Activated B cell treated with CpG ODN at 0.5 μM for 24 hours (primary cell): ENCODE measurements around the gene SCPEP1. TPM values are rescaled to one million over a fixed set of nuclear protein-coding genes. Genes with fewer than 3 reads are reported as not detected.
"Not testable (repeated sequence)": the region's sequence is repeated elsewhere in the genome, so short reads cannot be mapped to it uniquely, and the experiment has no call there.

ENCODE experiments used
- ATAC-seq: fragments of 200-7000 bp; cut with Tn5 transposase; one replicate; pipeline ENCODE4 v1.10.0; 2021; ENCODE audit warnings: low read depth, mild to moderate bottlenecking, moderate library complexity
- CTCF ChIA-PET: fragments of 350-600 bp; sonication (Branson Sonifier 250); formaldehyde crosslinking; loops from one replicate; lab custom pipeline; 2021; ENCODE audit warnings: antibody characterized with exemption; lab: Charles Lee
- POLR2A ChIA-PET: fragments of 350-600 bp; sonication (Branson Sonifier 250); formaldehyde crosslinking; loops from one replicate; lab custom pipeline; 2021; ENCODE audit warnings: antibody characterized with exemption; lab: Charles Lee
- DNase-seq: peaks from one replicate; pipeline ENCODE4 v3.0.0; 2022
- H3K27ac Mint-ChIP-seq: one replicate; pipeline ENCODE4 v1.8.0; 2020; ENCODE audit warnings: mixed read lengths
- H3K27me3 Mint-ChIP-seq: one replicate; pipeline ENCODE4 v1.8.0; 2021; ENCODE audit warnings: mixed read lengths
- H3K36me3 Mint-ChIP-seq: one replicate; pipeline ENCODE4 v1.8.0; 2021; ENCODE audit warnings: low read depth, mixed read lengths
- H3K4me1 Mint-ChIP-seq: one replicate; pipeline ENCODE4 v1.8.0; 2021; ENCODE audit warnings: mixed read lengths
- H3K4me3 Mint-ChIP-seq: one replicate; pipeline ENCODE4 v1.8.0; 2020; ENCODE audit warnings: mild to moderate bottlenecking, mixed read lengths
- H3K9me3 Mint-ChIP-seq: one replicate; pipeline ENCODE4 v1.8.0; 2020; ENCODE audit warnings: mixed read lengths
- intact Hi-C: fragments of 100-400 bp; cut with micrococcal nuclease; formaldehyde crosslinking; loops from one replicate; pipeline ENCODE4 v1.15.1; 2024
- total RNA-seq: library from RNA; stranded (reverse); gene quantifications from 2 replicates; pipeline ENCODE4 v1.2.3, GENCODE V29; 2022
- TF ChIP-seq, protein P1 (sequence below): fragments of 200-600 bp; IDR thresholded peaks from one replicate; pipeline ENCODE4 v1.8.0; 2022; ENCODE audit warnings: antibody characterized with exemption, mild to moderate bottlenecking

Gene SCPEP1
- total RNA-seq, 1 donor from 2014 or later: 35.2 TPM

- TF ChIP-seq, protein P1, sequence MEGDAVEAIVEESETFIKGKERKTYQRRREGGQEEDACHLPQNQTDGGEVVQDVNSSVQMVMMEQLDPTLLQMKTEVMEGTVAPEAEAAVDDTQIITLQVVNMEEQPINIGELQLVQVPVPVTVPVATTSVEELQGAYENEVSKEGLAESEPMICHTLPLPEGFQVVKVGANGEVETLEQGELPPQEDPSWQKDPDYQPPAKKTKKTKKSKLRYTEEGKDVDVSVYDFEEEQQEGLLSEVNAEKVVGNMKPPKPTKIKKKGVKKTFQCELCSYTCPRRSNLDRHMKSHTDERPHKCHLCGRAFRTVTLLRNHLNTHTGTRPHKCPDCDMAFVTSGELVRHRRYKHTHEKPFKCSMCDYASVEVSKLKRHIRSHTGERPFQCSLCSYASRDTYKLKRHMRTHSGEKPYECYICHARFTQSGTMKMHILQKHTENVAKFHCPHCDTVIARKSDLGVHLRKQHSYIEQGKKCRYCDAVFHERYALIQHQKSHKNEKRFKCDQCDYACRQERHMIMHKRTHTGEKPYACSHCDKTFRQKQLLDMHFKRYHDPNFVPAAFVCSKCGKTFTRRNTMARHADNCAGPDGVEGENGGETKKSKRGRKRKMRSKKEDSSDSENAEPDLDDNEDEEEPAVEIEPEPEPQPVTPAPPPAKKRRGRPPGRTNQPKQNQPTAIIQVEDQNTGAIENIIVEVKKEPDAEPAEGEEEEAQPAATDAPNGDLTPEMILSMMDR: no peak
- DNase-seq: no peak
- POLR2A ChIA-PET: interaction anchor here (1.1 kb wide), 1 partner anchor 11 kb away, joined by 3 read pairs; no protein-coding TSS in a partner anchor
- no peaks in the 10 kb centered on the region for H3K27me3 Mint-ChIP-seq
- no peaks in the 10 kb centered on the region for H3K9me3 Mint-ChIP-seq
- ATAC-seq: no peak
- H3K4me3 Mint-ChIP-seq: no peak overlapping the region
- CTCF ChIA-PET: no interaction called here
- peaks cover 2% of the 10 kb centered on the region for H3K36me3 Mint-ChIP-seq
- H3K27ac Mint-ChIP-seq: no peak overlapping the region
- peaks cover 20% of the 10 kb centered on the region for H3K4me1 Mint-ChIP-seq
- intact Hi-C loops: loop anchor here (10.0 kb wide), 1 partner anchor 1029 kb away; the partner anchor contains the start of gene SRSF1
Observed at GRCh38 chr17:56975656-56976055, 2.3 kb upstream of the SCPEP1 start.

DNA sequence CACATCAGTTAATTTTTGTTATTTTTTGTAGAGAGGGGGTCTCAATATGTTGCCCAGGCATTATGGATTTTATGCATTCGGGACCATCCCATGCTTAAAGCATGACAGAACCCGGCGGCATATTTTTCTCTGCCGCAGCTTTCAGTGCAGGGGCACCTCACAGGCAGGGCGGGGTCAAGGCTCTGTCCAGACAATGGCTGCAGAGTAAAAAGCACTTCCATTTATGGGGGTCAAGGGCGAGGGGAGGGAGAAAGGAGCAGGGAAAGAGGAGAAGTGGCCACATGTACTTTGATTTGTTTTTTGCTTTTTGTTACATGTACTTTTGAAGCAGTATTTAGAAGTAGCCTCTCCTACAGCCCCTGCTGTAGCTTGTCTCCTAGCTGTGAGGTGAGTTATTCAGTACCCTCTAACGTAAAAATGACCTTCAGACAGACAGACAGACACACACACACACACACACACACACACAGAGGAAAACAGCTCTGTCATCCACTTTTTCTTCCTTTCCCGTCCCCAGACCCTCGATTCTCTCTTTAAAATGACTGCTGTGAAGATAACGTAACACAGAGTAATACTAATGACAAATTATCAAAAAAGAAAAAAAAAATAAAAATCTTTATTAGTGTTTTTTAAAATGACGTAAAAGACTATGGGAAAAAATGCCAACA, 856 bp upstream of the SCPEP1 start:
- Mint-ChIP-seq H3K27me3 (no peaks in the 10 kb centered on the region), H3K4me3 (peak overlapping the region; percentile 77), H3K27ac (no peak overlapping the region), H3K4me1 (peaks cover 22% of the 10 kb centered on the region), H3K36me3 (peaks cover 14% of the 10 kb centered on the region), H3K9me3 (no peaks in the 10 kb centered on the region)
- ChIA-PET CTCF (interaction anchor here (0.7 to 0.8 kb wide), 2 partner anchors 16 to 72 kb away, joined by 4 to 6 read pairs; partner anchors contain the start of gene COIL), POLR2A (interaction anchor here (0.7 to 2.1 kb wide), 4 partner anchors 16 to 1511 kb away, joined by 3 to 13 read pairs (median 8); partner anchors contain the start of genes AKAP1 and COIL)
- intact Hi-C loops: loop anchor here (10.0 kb wide), 1 partner anchor 1028 kb away; the partner anchor contains the start of gene SRSF1
- DNase-seq (no peak), ATAC-seq (no peak)
- TF ChIP-seq, protein P1: no peak

GRCh38 chr17:56978441-56979090, 635 bp downstream of the SCPEP1 start:
- intact Hi-C loops: loop anchor here (1.0 to 10.0 kb wide), 4 partner anchors 17 to 1026 kb away; partner anchors contain the start of genes AKAP1, COIL, DGKE and SRSF1
- ChIA-PET POLR2A (interaction anchor here (0.6 to 2.1 kb wide), 16 partner anchors 11 to 924 kb away, joined by 3 to 14 read pairs (median 4); partner anchors contain the start of genes AKAP1, C17orf67, COIL and DGKE), CTCF (interaction anchor here (1.0 to 1.6 kb wide), 3 partner anchors 30 to 135 kb away, joined by 3 to 6 read pairs (median 4); no protein-coding TSS in a partner anchor)
- DNase-seq (no peak), ATAC-seq (peak; percentile 29)
- H3K27me3 Mint-ChIP-seq: no peaks in the 10 kb centered on the region
- no peaks in the 10 kb centered on the region for H3K9me3 Mint-ChIP-seq
- peaks cover 27% of the 10 kb centered on the region for H3K36me3 Mint-ChIP-seq
- H3K27ac Mint-ChIP-seq: peak overlapping the region; percentile 89
- TF ChIP-seq, protein P1: no peak
- peak overlapping the region; percentile 91 for H3K4me3 Mint-ChIP-seq
- peaks cover 26% of the 10 kb centered on the region for H3K4me1 Mint-ChIP-seq

- ChIA-PET CTCF (interaction anchor here (1.0 to 1.6 kb wide), 2 partner anchors 29 to 134 kb away, joined by 4 to 6 read pairs; no protein-coding TSS in a partner anchor), POLR2A (interaction anchor here (1.1 to 2.1 kb wide), 8 partner anchors 11 to 146 kb away, joined by 3 to 14 read pairs (median 4); partner anchors contain the start of genes C17orf67, COIL and DGKE)
- intact Hi-C loops: loop anchor here (10.0 kb wide), 1 partner anchor 1026 kb away; the partner anchor contains the start of gene SRSF1
- TF ChIP-seq, protein P1: no peak
- Mint-ChIP-seq H3K36me3 (peaks cover 30% of the 10 kb centered on the region), H3K27me3 (no peaks in the 10 kb centered on the region), H3K27ac (peak overlapping the region; percentile 89), H3K9me3 (no peaks in the 10 kb centered on the region), H3K4me1 (peaks cover 26% of the 10 kb centered on the region), H3K4me3 (peak overlapping the region; percentile 91)
- DNase-seq (no peak), ATAC-seq (no peak)
Observed at GRCh38 chr17:56979091-56979480, 1.2 kb downstream of the SCPEP1 start.

DNA sequence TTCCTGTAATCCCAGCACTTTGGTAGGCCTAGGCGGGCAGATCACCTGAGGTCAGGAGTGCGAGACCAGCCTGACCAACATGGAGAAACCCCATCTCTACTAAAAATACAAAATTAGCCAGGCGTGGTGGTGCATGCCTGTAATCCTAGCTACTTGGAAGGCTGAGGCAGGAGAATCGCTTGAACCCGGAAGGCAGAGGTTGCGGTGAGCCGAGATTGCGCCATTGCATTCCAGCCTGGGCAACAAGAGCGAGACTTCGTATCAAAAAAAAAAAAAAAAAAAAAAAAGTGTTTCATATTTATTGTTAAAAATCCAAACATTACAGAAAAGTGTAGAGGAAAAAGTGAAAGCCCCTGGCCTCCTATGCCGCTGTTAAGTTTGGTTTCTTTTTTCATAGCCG, 2.6 kb downstream of the SCPEP1 start:
- intact Hi-C loops, H3K4me3 Mint-ChIP-seq, H3K27me3 Mint-ChIP-seq, POLR2A ChIA-PET, H3K9me3 Mint-ChIP-seq, ATAC-seq, CTCF ChIA-PET, H3K27ac Mint-ChIP-seq, DNase-seq: not testable (repeated sequence)
- Mint-ChIP-seq H3K4me1 (peaks cover 26% of the 10 kb centered on the region), H3K36me3 (peaks cover 44% of the 10 kb centered on the region)
